IMR-90 (cell line): ENCODE measurements around the gene TRMT1. TPM values are rescaled to one million over a fixed set of nuclear protein-coding genes. Genes with fewer than 3 reads are reported as not detected.

Experiments
- ATAC-seq: fragments of 200-7000 bp; cut with Tn5 transposase; 2 replicates; pipeline ENCODE4 v1.9.1; 2020; ENCODE audit warnings: low read depth, mild to moderate bottlenecking, moderate library complexity
- BruUV-seq: library from RNA; stranded (reverse); fragments of 400-500 nt; replicated peaks from 2 replicates; lab custom pipeline; 2021; lab: Mats Ljungman, UMichigan
- CTCF ChIA-PET: fragments of 300-600 bp; formaldehyde crosslinking; extraction: SDS; loops from one replicate; lab custom pipeline; 2021; ENCODE audit warnings: antibody characterized with exemption; lab: Yijun Ruan, JAX
- POLR2A ChIA-PET: fragments of 300-600 bp; sonication (Branson Sonifier 250); formaldehyde crosslinking; loops from one replicate; lab custom pipeline; 2022; ENCODE audit warnings: antibody characterized with exemption; ENCODE audit not compliant: unreplicated experiment; lab: Charles Lee
- DNase-seq: peaks from one replicate; pipeline ENCODE4 v3.0.0; 2013
- H2AFZ ChIP-seq: replicated peaks from 2 replicates; pipeline ENCODE3; 2013; ENCODE audit warnings: low read length, mild to moderate bottlenecking; ENCODE audit not compliant: poor library complexity
- H2AK5ac ChIP-seq: 2 replicates; pipeline ENCODE4 v1.6.1; 2013; ENCODE audit warnings: low read depth, low read length, inconsistent platforms
- H2AK9ac ChIP-seq: replicated peaks from 2 replicates; pipeline ENCODE3; 2013; ENCODE audit warnings: mild to moderate bottlenecking, low read depth, low read length, moderate library complexity; ENCODE audit not compliant: poor library complexity
- H2BK120ac ChIP-seq: 2 replicates; pipeline ENCODE4 v1.6.1; 2013; ENCODE audit warnings: low read depth, low read length, inconsistent platforms
- H2BK15ac ChIP-seq: 3 replicates; pipeline ENCODE4 v1.6.1; 2013; ENCODE audit warnings: low read depth, low read length, inconsistent platforms
- H2BK20ac ChIP-seq: 2 replicates; pipeline ENCODE4 v1.6.1; 2013; ENCODE audit warnings: low read depth, mild to moderate bottlenecking, inconsistent platforms, low read length, moderate library complexity
- H2BK5ac ChIP-seq: 2 replicates; pipeline ENCODE4 v1.6.1; 2013; ENCODE audit warnings: mild to moderate bottlenecking, low read depth, low read length, inconsistent platforms; ENCODE audit not compliant: poor library complexity, severe bottlenecking
- H3K14ac ChIP-seq: replicated peaks from 2 replicates; pipeline ENCODE4 v1.6.1; 2013; ENCODE audit warnings: low read depth, low read length, inconsistent platforms
- H3K18ac ChIP-seq: 2 replicates; pipeline ENCODE4 v1.6.1; 2013; ENCODE audit warnings: low read depth, low read length, control low read depth
- H3K23ac ChIP-seq: 2 replicates; pipeline ENCODE4 v1.6.1; 2013; ENCODE audit warnings: low read depth, low read length, inconsistent platforms
- H3K27ac ChIP-seq: 2 replicates; pipeline ENCODE4 v1.5.1; 2013; ENCODE audit warnings: mild to moderate bottlenecking, control low read depth, low read length; ENCODE audit not compliant: insufficient read depth
- H3K27me3 ChIP-seq: 2 replicates; pipeline ENCODE4 v1.6.1; 2013; ENCODE audit warnings: low read length; ENCODE audit not compliant: control insufficient read depth, insufficient read depth
- H3K36me3 ChIP-seq: 2 replicates; pipeline ENCODE4 v1.6.1; 2013; ENCODE audit warnings: low read length, mixed read lengths; ENCODE audit not compliant: control insufficient read depth, insufficient read depth
- H3K4ac ChIP-seq: 2 replicates; pipeline ENCODE4 v1.6.1; 2013; ENCODE audit warnings: low read depth, low read length, inconsistent platforms
- H3K4me1 ChIP-seq: 2 replicates; pipeline ENCODE4 v1.6.1; 2013; ENCODE audit warnings: low read length, mixed read lengths; ENCODE audit not compliant: control insufficient read depth, insufficient read depth
- H3K4me2 ChIP-seq: 2 replicates; pipeline ENCODE4 v1.6.1; 2013; ENCODE audit warnings: low read depth, mild to moderate bottlenecking, control low read depth, low read length, moderate library complexity
- H3K4me3 ChIP-seq: 2 replicates; pipeline ENCODE4 v1.5.1; 2013; ENCODE audit warnings: low read depth, mild to moderate bottlenecking, control low read depth, low read length, moderate library complexity; ENCODE audit not compliant: insufficient read depth
- H3K56ac ChIP-seq: 2 replicates; pipeline ENCODE4 v1.6.1; 2013; ENCODE audit warnings: low read length, inconsistent platforms; ENCODE audit not compliant: insufficient read depth; ENCODE audit errors: extremely low read depth
- H3K79me1 ChIP-seq, 2 experiments: 2 replicates each; pipeline ENCODE4 v1.6.1; 2013; ENCODE audit warnings: low read length in 2 of 2, inconsistent platforms in 1 of 2, low read depth in 1 of 2
- H3K9ac ChIP-seq: 2 replicates; pipeline ENCODE4 v1.6.1; 2013; ENCODE audit warnings: low read depth, low read length, control low read depth
- H3K9me1 ChIP-seq: 2 replicates; pipeline ENCODE4 v1.6.1; 2013; ENCODE audit warnings: low read length, inconsistent platforms; ENCODE audit not compliant: insufficient read depth
- H3K9me3 ChIP-seq: 2 replicates; pipeline ENCODE4 v1.6.1; 2013; ENCODE audit warnings: low read length; ENCODE audit not compliant: control insufficient read depth, insufficient read depth
- H4K20me1 ChIP-seq: 2 replicates; pipeline ENCODE4 v1.6.1; 2013; ENCODE audit warnings: low read length, inconsistent platforms; ENCODE audit not compliant: insufficient read depth
- H4K5ac ChIP-seq: 2 replicates; pipeline ENCODE4 v1.6.1; 2013; ENCODE audit warnings: mild to moderate bottlenecking, low read depth, low read length, control low read depth
- H4K8ac ChIP-seq, 2 experiments: 2 replicates each; pipeline ENCODE4 v1.6.1; 2013; ENCODE audit warnings: low read depth in 2 of 2, low read length in 2 of 2, control low read depth in 1 of 2, inconsistent platforms in 1 of 2
- H4K91ac ChIP-seq: 2 replicates; pipeline ENCODE4 v1.6.1; 2013; ENCODE audit warnings: low read depth, low read length, inconsistent platforms; ENCODE audit not compliant: insufficient read depth
- MAZ ChIP-seq: IDR thresholded peaks from 2 replicates; pipeline ENCODE4 v1.6.1; 2012; ENCODE audit warnings: low read depth, mild to moderate bottlenecking, low read length, improper control_type of control experiment, moderate library complexity, borderline replicate concordance
- MXI1 ChIP-seq: IDR thresholded peaks from 2 replicates; pipeline ENCODE4 v1.6.1; 2012; ENCODE audit warnings: low read depth, mild to moderate bottlenecking, low read length, moderate library complexity, borderline replicate concordance
- NFE2L2 ChIP-seq: fragments of 150-350 bp; IDR thresholded peaks from 2 replicates; pipeline ENCODE4 v1.6.1; 2016; ENCODE audit warnings: low read depth, mild to moderate bottlenecking, low read length
- POLR2A ChIP-seq: IDR thresholded peaks from 2 replicates; pipeline ENCODE4 v1.6.1; 2012; ENCODE audit warnings: mild to moderate bottlenecking, low read depth, low read length
- RCOR1 ChIP-seq: IDR thresholded peaks from 2 replicates; pipeline ENCODE4 v1.6.1; 2012; ENCODE audit warnings: mild to moderate bottlenecking, low read length, improper control_type of control experiment; ENCODE audit not compliant: insufficient replicate concordance
- RFX5 ChIP-seq: IDR thresholded peaks from 2 replicates; pipeline ENCODE4 v1.8.0; 2012; ENCODE audit warnings: low read depth, mild to moderate bottlenecking, low read length, moderate library complexity
- SMC3 ChIP-seq: fragments of 150-350 bp; IDR thresholded peaks from 2 replicates; pipeline ENCODE4 v1.6.1; 2016; ENCODE audit warnings: low read depth, mild to moderate bottlenecking, antibody characterized with exemption, low read length, moderate library complexity
- WGBS, 2 experiments: methylation state at CpG; one replicate each; pipeline versions ENCODE4 v1.1.5 to v1.1.7; 2013; ENCODE audit warnings: missing lambda C conversion rate in 2 of 2; ENCODE audit not compliant: insufficient read length in 1 of 2; ENCODE audit errors: extremely low coverage in 2 of 2; 5-methylcytosine and 5-hydroxymethylcytosine counted together
- dilution Hi-C: fragments of 300-500 bp; cut with HindIII; formaldehyde crosslinking; loops from one replicate; pipeline ENCODE4 v1.14.3; 2018; ENCODE audit warnings: low sequenced_read_pairs; ENCODE audit not compliant: unreplicated experiment
- in situ Hi-C: fragments of 300-500 bp; cut with MboI; formaldehyde crosslinking; loops from 3 replicates; pipeline ENCODE4 v1.14.3; 2019; ENCODE audit warnings: low sequenced_read_pairs, inconsistent platforms, mixed read lengths
- intact Hi-C: fragments of 100-400 bp; cut with micrococcal nuclease; formaldehyde crosslinking; loops from 2 replicates; pipeline ENCODE4 v1.10.0; 2022
- polyA plus RNA-seq, 3 experiments: library from polyadenylated mRNA; depleted of rRNA; stranded (reverse); fragments of >200 nt; gene quantifications; 2 replicates each; pipeline ENCODE4 v1.2.3, GENCODE V29; 2012; ENCODE audit warnings: low replicate concordance in 1 of 3
- total RNA-seq: library from RNA; depleted of rRNA; stranded (reverse); fragments of >200 nt; gene quantifications from 2 replicates; pipeline ENCODE4 v1.2.3, GENCODE V29; 2012

Gene TRMT1
- total and polyA plus RNA-seq, 2 of the 4 experiments (the other 2 are of a cell fraction), result 28.3 to 56.0 TPM

DNA sequence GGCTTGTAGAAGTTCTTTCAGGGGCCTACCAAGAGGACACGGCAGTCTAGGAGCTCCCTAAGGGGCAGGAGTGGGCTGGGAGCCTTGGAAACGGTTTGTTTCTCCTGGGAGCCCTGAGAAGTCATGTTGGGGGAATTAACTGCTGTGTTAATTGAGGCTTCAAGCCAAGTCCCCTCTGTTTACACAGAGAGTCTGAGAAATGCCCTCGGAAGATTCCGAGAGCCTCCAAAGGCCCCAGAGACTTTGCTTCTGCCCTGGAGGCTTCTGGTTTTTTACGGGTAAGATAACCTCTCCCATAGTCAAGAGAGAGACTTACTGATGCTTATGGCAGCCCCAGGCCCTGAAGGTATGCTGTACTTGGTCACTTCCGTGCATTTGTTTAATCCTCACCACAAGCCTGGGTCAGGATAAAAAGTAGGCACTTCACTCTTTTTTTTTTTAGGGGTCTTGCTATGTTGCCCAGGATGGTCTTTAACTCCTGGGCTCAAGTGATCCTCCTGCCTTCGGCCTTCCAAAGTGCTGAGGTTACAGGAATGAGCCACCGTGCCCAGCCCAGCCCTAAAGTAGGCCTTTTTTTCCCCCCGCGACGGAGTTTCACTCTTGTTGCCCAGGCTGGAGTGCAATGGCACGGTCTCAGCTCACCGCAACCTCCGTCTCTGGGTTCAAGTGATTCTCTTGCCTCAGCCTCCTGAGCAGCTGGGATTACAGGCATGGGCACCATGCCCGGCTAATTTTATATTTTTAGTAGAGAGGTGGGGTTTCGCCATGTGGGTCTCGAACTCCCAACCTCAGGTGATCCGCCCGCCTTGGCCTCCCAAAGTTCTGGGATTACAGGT is 48.8 kb upstream of the TRMT1 start (continued):
- no peak for TF ChIP-seq NFE2L2
- TF ChIP-seq SMC3, result no peak

DNA sequence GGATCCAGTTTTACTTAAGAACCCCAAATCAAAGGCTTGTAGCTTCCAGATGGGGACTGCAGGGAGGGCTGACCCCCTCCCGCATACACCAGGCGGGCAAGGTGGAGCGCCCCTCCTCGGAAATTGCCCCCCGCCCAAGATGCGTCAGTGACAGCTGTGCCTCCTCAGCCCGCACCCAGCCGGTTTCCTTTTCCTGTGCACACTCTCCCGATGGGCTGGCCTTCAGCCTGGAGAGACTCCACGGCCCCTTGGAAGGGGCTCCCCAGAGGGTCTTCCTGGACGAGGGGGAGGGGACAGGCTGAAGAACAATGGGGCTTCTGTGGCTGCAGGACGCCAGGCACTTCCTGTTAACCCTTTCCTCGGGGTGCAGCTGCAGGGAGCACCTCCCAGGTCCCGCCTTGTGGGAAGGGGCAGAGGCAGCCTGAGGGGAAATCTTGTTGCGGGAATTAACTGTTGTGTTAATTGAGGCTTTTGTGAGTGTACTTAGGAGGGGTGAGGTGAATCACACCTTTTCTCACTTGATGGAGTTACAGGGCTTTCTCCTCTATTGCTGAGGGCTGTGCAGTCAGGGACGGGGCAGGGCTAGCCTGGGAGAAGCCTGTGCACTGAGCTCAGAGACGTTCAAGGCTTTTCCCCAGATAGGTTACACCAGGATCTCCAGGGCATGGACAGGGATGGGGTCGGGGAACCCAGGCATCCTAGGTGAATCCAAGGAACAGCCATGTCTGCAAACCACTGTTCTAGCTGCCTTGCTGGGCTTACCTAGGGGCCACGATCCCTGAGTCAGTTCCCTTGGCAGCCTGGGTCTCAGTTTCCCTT is 48.0 kb upstream of the TRMT1 start:
- in situ Hi-C loops (no loop called here), dilution Hi-C loops (no loop called here), intact Hi-C loops (loop anchor here (5.0 kb wide), 1 partner anchor 43 kb away; no protein-coding TSS in a partner anchor)
- Histone ChIP-seq H3K4me2 (peak overlapping the region; percentile 50), H2BK20ac (peak overlapping the region; percentile 96), H3K23ac (peak overlapping the region; percentile 98), H4K91ac (peak overlapping the region; percentile 93), H2AK9ac (peak overlapping the region; percentile 97), H3K27me3 (no peaks in the 10 kb centered on the region), H2BK120ac (peak overlapping the region; percentile 99), H3K4ac (peak overlapping the region; percentile 99), H3K36me3 (no peaks in the 10 kb centered on the region), H3K4me1 (peaks cover 28% of the 10 kb centered on the region), H3K79me1 (peaks cover 0 to 49% of the 10 kb centered on the region in 2 experiments; a peak in 2 of 4 replicates), H2BK5ac (peak overlapping the region; percentile 96), H3K9me3 (no peaks in the 10 kb centered on the region), H3K18ac (peak overlapping the region; percentile 70), H4K20me1 (no peaks in the 10 kb centered on the region), H4K5ac (peak overlapping the region; percentile 67), H3K27ac (peak overlapping the region; percentile 98), H4K8ac (peak overlapping the region; percentile 93 to 96), H3K9me1 (peaks cover 3% of the 10 kb centered on the region; the same call in 1 of the 2 replicates), H3K9ac (peak overlapping the region; percentile 34), H3K14ac (peak overlapping the region; percentile 97), H2AK5ac (peak overlapping the region; percentile 94), H3K4me3 (no peak overlapping the region), H3K56ac (peak overlapping the region; percentile 93), H2AFZ (peak overlapping the region; percentile 89), H2BK15ac (peak overlapping the region; percentile 99)
- 49% methylated on average over 3 of the region's 19 CpGs; no CpG with 5 or more reads in 1 of the 2 experiments for WGBS, 2 experiments
- DNase-seq (peak; percentile 61), ATAC-seq (peak; percentile 3)
- BruUV-seq, result no TSS peak
- TF ChIP-seq RFX5, result no peak
- peak; percentile 88; the same call in 1 of the 2 replicates for TF ChIP-seq MAZ
- no peak for TF ChIP-seq POLR2A
- TF ChIP-seq RCOR1, result no peak
- TF ChIP-seq SMC3, result no peak
- no peak for TF ChIP-seq MXI1
- CTCF ChIA-PET, result interaction anchor here (0.9 kb wide), 1 partner anchor 98 kb away, joined by 3 read pairs; no protein-coding TSS in a partner anchor
- POLR2A ChIA-PET, result interaction anchor here (0.5 to 0.9 kb wide), 3 partner anchors 12 to 182 kb away, joined by 3 to 4 read pairs (median 3); no protein-coding TSS in a partner anchor
